ENCODE measurements around the gene HGD.
"Not testable (repeated sequence)": the region's sequence is repeated elsewhere in the genome, so short reads cannot be mapped to it uniquely, and the experiment has no call there.

DNA sequence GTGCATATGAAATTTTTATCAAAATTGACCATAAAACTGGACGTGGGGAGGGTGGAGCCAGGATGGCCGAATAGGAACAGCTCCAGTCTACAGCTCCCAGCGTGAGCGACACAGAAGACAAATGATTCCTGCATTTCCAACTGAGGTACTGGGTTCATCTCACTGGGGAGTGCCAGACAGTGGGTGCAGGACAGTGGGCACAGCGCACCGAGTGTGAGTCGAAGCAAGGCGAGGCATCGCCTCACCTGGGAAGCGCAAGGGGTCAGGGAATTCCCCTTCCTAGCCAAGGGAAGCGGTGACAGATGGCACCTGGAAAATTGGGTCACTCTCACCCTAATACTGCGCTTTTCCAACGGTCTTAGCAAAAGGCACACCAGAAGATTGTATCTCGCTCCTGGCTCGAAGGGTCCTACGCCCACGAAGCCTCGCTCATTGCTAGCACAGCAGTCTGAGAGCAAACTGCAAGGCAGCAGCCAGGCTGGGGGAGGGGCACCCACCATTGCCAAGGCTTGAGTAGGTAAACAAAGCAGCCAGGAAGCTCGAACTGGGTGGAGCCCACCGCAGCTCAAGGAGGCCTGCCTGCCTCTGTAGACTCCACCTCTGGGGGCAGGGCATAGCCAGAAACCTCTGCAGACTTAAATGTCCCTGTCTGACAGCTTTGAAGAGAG is 37.3 kb upstream of the HGD start:
- TF ChIP-seq CTCF (IDR thresholded peaks at IDR 0.05; ENCODE audit: insufficient read depth, low read depth, low read length); EZH2 (IDR thresholded peaks at IDR 0.05; ENCODE audit: insufficient read depth, low read length): not testable (repeated sequence)

Measured in astrocyte (in vitro differentiated cells and primary cell).